K562 (cell line): ENCODE data around the gene ORM1. TPM values are rescaled to one million over a fixed set of nuclear protein-coding genes. Genes with fewer than 3 reads are reported as not detected.

Experiments used
- ATAC-seq: fragments of 200-7000 bp; cut with Tn5 transposase; 3 replicates; pipeline ENCODE4 v1.9.1; 2020; ENCODE audit warnings: moderate library complexity
- BruUV-seq: library from RNA; stranded (reverse); fragments of 400-500 nt; replicated peaks from 2 replicates; lab custom pipeline; 2021; lab: Mats Ljungman, UMichigan
- CTCF ChIA-PET: fragments of 300-600 bp; formaldehyde crosslinking; extraction: SDS; loops from one replicate; lab custom pipeline; 2021; ENCODE audit warnings: low intra/inter-chr PET ratio; lab: Yijun Ruan, JAX
- POLR2A ChIA-PET: fragments of 300-600, 350-650 bp; sonication (Branson Sonifier 250); formaldehyde crosslinking; extraction: SDS; loops from one replicate; lab custom pipeline; 2021; ENCODE audit warnings: antibody characterized with exemption, inconsistent platforms; lab: Yijun Ruan, JAX
- DNase-seq, 4 experiments: peaks; one replicate each; pipeline versions ENCODE4 v3.0.0 to v3.0.0-alpha.2; 2011 to 2018; ENCODE audit warnings: low spot score in 3 of 4, mixed read lengths in 3 of 4; ENCODE audit errors: extremely low read depth in 1 of 4
- FAIRE-seq: peaks from 2 replicates; lab custom pipeline; 2011; peaks lifted over from hg19 to GRCh38; lab: Jason Lieb, UNC
- H2AFZ ChIP-seq: 2 replicates; pipeline ENCODE4 v1.6.0; 2011; ENCODE audit warnings: low read depth, low read length, control low read depth, inconsistent platforms
- H3K27ac ChIP-seq: fragments of 200-600 bp; 3 replicates; pipeline ENCODE4 v1.8.0; 2011; ENCODE audit warnings: low read depth, mild to moderate bottlenecking, control low read depth, inconsistent platforms, low read length, moderate library complexity, mixed read lengths; ENCODE audit errors: extremely low read depth
- H3K27me3 ChIP-seq, 2 experiments: fragments of 300-600 bp in 1 of 2; 2 replicates in 1 of 2; 3 replicates in 1 of 2; pipeline versions ENCODE4 v1.6.0 to v1.8.0; 2011; ENCODE audit warnings: inconsistent platforms in 2 of 2, low read length in 2 of 2, mild to moderate bottlenecking in 1 of 2, mixed read lengths in 1 of 2, moderate library complexity in 1 of 2; ENCODE audit not compliant: control insufficient read depth in 2 of 2, insufficient read depth in 2 of 2
- H3K36me3 ChIP-seq: fragments of 300-600 bp; 3 replicates; pipeline ENCODE4 v1.8.0; 2011; ENCODE audit warnings: mild to moderate bottlenecking, low read length, inconsistent platforms; ENCODE audit not compliant: control insufficient read depth, insufficient read depth
- H3K4me1 ChIP-seq, 2 experiments: fragments of 200-600 bp in 1 of 2; replicated peaks in 1 of 2; 2 replicates in 1 of 2; 3 replicates in 1 of 2; pipeline versions ENCODE4 v1.5.1 to v1.8.0; 2011; ENCODE audit warnings: inconsistent platforms in 2 of 2, low read length in 2 of 2, mild to moderate bottlenecking in 1 of 2, mixed read lengths in 1 of 2, moderate library complexity in 1 of 2; ENCODE audit not compliant: control insufficient read depth in 2 of 2, insufficient read depth in 2 of 2
- H3K4me2 ChIP-seq: 2 replicates; pipeline ENCODE4 v1.6.1; 2011; ENCODE audit warnings: low read length, control low read depth, inconsistent platforms, mixed read lengths; ENCODE audit not compliant: insufficient read depth
- H3K4me3 ChIP-seq: fragments of 200-600 bp; sonication (generic), shearing (Covaris generic); 2 replicates; pipeline ENCODE4 v1.5.1; 2016; ENCODE audit warnings: control low read depth, inconsistent platforms
- H3K79me2 ChIP-seq: fragments of 200-600 bp; 3 replicates; pipeline ENCODE4 v1.8.0; 2011; ENCODE audit warnings: low read length, inconsistent platforms; ENCODE audit not compliant: control insufficient read depth, insufficient read depth
- H3K9ac ChIP-seq, 2 experiments: 2 replicates each; pipeline versions ENCODE4 v1.6.0 to v1.6.1; 2011; ENCODE audit warnings: low read depth in 2 of 2, low read length in 2 of 2, control low read depth in 1 of 2, inconsistent platforms in 1 of 2, mild to moderate bottlenecking in 1 of 2, mixed read lengths in 1 of 2; ENCODE audit not compliant: insufficient read depth in 1 of 2
- H3K9me1 ChIP-seq: one replicate; pipeline ENCODE4 v1.6.0; 2011; ENCODE audit warnings: inconsistent platforms, mild to moderate bottlenecking, low read length, moderate library complexity; ENCODE audit not compliant: control insufficient read depth, insufficient read depth
- H3K9me3 ChIP-seq: replicated peaks from 2 replicates; pipeline ENCODE4 v1.5.1; 2011; ENCODE audit warnings: low read depth, low read length, inconsistent platforms; ENCODE audit not compliant: control insufficient read depth, insufficient read depth
- H4K20me1 ChIP-seq: replicated peaks from 2 replicates; pipeline ENCODE4 v1.6.1; 2011; ENCODE audit warnings: low read length, inconsistent platforms, mixed read lengths; ENCODE audit not compliant: control insufficient read depth, insufficient read depth
- FIP1L1 ChIP-seq: fragments of 200-400 bp; formaldehyde crosslinking; IDR thresholded peaks from 2 replicates; pipeline ENCODE4 v1.6.1; 2018; ENCODE audit warnings: mild to moderate bottlenecking, low read depth, low read length; ENCODE audit not compliant: poor library complexity, severe bottlenecking
- HDAC3 ChIP-seq: fragments of 450-650 bp; IDR thresholded peaks from 2 replicates; pipeline ENCODE4 v1.6.1; 2018; ENCODE audit warnings: borderline replicate concordance, mild to moderate bottlenecking, moderate library complexity; ENCODE audit not compliant: partially characterized antibody
- SMARCE1 ChIP-seq: fragments of 450-650 bp; IDR thresholded peaks from 2 replicates; pipeline ENCODE4 v1.7.1; 2016; ENCODE audit warnings: mild to moderate bottlenecking
- ZNF431 ChIP-seq: sonication (generic); formaldehyde crosslinking; IDR thresholded peaks from 2 replicates; pipeline ENCODE4 v1.8.0; 2022; ENCODE audit warnings: mild to moderate bottlenecking, missing genetic modification reagents
- WGBS: fragments of 100-300 bp; shearing (Covaris generic); methylation state at CpG from one replicate; pipeline ENCODE4 v1.1.6; 2016; ENCODE audit warnings: low coverage, mixed read lengths; ENCODE audit not compliant: insufficient coverage; ENCODE audit errors: missing lambda C conversion rate; 5-methylcytosine and 5-hydroxymethylcytosine counted together
- in situ Hi-C: fragments of 300-500 bp; cut with MboI; formaldehyde crosslinking; loops from 4 replicates; pipeline ENCODE4 v1.15.0; 2018; ENCODE audit warnings: inconsistent platforms, mixed read lengths
- intact Hi-C: fragments of 100-400 bp; cut with micrococcal nuclease; formaldehyde crosslinking; loops from 2 replicates; pipeline ENCODE4 v1.14.2; 2022
- polyA plus RNA-seq, 8 experiments: library from polyadenylated mRNA; depleted of rRNA in 4 of 8; stranded (reverse) in 5 of 8; unstranded in 3 of 8; fragments of >200 nt; fragmentation: Nextera tagmentation in 2 of 8; fragmentation: Illumina TruSeq in 1 of 8; extraction: Ambion mirVana in 2 of 8; extraction: Trizol in 1 of 8; gene quantifications; 2 replicates each; pipeline versions ENCODE4 v1.2.1 to v1.2.3, GENCODE V29; 2011 to 2014; ENCODE audit warnings: inconsistent platforms in 1 of 8, missing spikeins in 1 of 8
- total RNA-seq, 7 experiments: library from RNA; depleted of rRNA in 6 of 7; stranded (reverse); fragments of >200 nt in 6 of 7; fragmentation: Illumina TruSeq in 2 of 7; extraction: Trizol in 2 of 7; gene quantifications; 2 replicates each; pipeline versions ENCODE4 v1.2.1 to v1.2.3, GENCODE V29; 2011 to 2021; ENCODE audit warnings: low replicate concordance in 1 of 7

ORM1 gene
- total and polyA plus RNA-seq, 9 of the 15 experiments (the other 6 are each of a cell fraction or from before 2014, with no cell fraction given) = 2.9 TPM; not detected in 8

GRCh38 chr9:114289106-114289505 is 33.8 kb upstream of the ORM1 start:
- peaks cover 0 to 40% of the 10 kb centered on the region in 2 experiments; a peak in 2 of 5 replicates for H3K27me3 ChIP-seq
- no peak for DNase-seq
- no peak overlapping the region for H3K9ac ChIP-seq
- no TSS peak for BruUV-seq
- 2% methylated on average over 11 of the region's 13 CpGs for WGBS
- peaks cover 6% of the 10 kb centered on the region; the same call in 1 of the 2 replicates for H4K20me1 ChIP-seq
- TF ChIP-seq ZNF431 (CRISPR knock-in tag) = no peak
- no peak for TF ChIP-seq FIP1L1
- no peak for TF ChIP-seq HDAC3
- no peak for TF ChIP-seq SMARCE1
- TF ChIP-seq, all 486 proteins: peak for 0
- ChIA-PET POLR2A (interaction anchor here (0.6 kb wide), 1 partner anchor 399 kb away, joined by 3 read pairs; no protein-coding TSS in a partner anchor), CTCF (no interaction called here)
- H3K79me2 ChIP-seq = no peaks in the 10 kb centered on the region
- ATAC-seq (no peak), FAIRE-seq (no peak)
- no peak overlapping the region for H3K4me2 ChIP-seq
- in situ Hi-C loops (loop anchor here (10.0 kb wide), 3 partner anchors 134 to 604 kb away; partner anchors contain the start of gene COL27A1), intact Hi-C loops (no loop called here)
- no peak overlapping the region for H2AFZ ChIP-seq
- H3K4me1 ChIP-seq = peaks cover 0 to 4% of the 10 kb centered on the region in 2 experiments; a peak in 2 of 5 replicates
- no peaks in the 10 kb centered on the region for H3K9me1 ChIP-seq
- H3K27ac ChIP-seq = no peak overlapping the region
- no peaks in the 10 kb centered on the region for H3K9me3 ChIP-seq
- no peak overlapping the region for H3K4me3 ChIP-seq
- no peaks in the 10 kb centered on the region for H3K36me3 ChIP-seq
